HG03135 (cell line): ENCODE results near the gene RNU6-8.

Experiments used
- ATAC-seq: cut with Tn5 transposase; IDR thresholded peaks from one replicate; pipeline ENCODE4 v1.9.1; 2021; ENCODE audit warnings: mild to moderate bottlenecking, moderate library complexity; ENCODE audit not compliant: unreplicated experiment

The RNU6-8 gene

DNA sequence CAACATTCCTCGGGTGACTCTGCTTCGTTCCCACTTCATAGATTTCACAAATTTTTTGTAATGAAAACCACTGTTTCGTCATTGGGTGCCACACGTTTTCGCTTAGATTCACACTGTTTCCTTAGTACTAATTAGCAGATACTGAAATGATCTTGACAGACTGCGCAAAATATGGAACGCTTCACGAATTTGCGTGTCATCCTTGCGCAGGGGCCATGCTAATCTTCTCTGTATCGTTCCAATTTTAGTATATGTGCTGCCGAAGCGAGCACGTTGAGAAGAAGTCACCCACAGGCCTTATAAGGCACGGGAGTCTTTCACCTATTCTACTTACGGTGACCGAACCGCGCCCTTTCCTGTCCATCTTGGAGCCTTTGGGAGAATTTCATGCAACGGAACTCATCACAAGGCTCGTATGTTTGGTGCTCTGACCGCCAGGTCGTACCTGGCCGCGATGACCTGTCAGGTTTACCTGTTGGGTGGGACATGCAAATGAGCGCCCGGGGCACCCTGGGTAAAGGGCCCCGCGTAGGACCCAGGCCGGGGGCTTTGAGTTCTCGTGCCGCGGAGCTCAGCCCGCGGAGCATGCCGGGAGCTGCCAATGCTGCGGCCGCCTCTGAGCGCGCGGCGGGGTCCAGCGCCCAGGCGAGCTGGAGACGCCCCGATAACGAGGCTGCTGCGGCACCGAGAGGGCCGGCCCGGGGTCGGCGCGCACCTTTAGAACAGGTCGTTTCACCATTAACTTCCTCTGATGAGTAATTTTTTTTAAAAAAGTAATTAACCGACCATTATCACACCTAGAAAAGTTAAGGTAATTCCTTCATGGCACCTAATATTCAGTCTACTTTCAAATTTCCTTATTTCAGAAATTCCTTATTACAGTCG is at the start of gene RNU6-8:
RNU6-8 (minus strand) TSS at position 272 of the 885 bp plus-strand sequence.
- ATAC-seq, result peak; percentile 63

DNA sequence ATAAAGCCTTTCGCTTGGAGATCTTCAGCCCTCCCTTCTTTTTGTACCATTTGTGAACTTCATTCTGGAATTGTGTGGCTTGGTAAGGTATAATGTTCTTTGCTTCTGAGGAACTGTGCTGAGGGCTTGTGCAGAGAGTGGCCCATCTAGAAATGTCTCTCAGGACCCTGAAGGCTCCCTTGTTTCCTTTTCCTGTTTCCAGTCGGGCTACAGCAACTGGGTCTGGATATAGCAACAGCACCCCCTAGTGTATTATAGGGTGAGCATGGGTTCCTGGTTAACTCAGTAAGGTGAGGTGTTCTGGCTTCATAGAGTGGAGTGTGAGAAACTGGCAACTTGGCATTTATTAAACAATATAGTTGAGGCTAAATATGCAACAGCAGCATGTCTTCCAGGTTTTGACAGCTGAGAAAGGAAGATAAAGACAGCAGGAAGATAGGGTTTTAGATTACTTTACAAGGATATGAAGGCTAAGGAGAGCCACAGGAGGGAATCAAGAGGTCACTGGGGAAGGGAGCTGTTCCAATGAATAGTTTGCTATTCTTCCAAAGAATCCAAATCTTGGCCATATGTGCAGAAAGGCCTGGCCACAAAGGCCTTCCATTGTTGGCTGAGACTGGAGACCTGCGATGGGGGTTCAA is 49.1 kb upstream of the RNU6-8 start:
- ATAC-seq, result peak; percentile 73

DNA sequence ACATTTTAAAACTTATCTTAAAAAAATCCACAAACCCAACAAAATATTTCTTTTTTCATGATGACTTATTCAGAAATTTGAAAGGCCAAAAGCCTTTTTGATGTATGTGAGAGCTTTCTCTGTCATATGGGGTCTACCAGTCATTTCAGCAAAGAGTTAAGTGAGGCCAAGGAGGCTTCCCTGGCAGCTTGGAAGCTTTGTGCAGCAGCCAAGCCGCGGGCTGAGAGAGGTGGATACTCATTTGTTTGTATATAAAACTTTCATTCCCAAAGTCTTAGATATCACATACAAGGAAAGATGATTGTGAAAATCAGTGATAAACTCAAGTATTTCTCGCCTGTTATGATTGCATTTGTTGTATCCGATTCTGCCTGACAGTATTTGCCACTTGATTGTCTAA is 48.5 kb upstream of the RNU6-8 start:
- ATAC-seq, result no peak

DNA sequence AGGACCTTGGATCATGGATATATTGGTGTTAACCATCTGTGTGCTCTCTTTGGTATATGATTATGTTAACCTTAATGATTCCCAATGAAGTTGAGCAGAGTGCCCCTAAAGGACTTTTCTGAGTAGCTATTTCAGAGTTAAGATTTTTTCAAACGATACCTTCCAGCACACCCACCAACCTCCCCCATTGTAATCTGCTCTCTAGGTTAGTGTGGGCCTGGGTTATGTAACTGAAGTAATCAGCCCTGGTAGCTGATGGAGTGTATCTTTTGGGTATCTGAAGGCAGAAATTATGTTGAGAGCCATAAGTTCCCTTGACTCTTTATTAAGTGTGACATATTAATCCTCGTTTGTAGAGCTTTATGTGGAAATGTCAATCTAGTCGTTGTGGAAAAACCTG is 47.6 kb upstream of the RNU6-8 start:
- ATAC-seq, result no peak

DNA sequence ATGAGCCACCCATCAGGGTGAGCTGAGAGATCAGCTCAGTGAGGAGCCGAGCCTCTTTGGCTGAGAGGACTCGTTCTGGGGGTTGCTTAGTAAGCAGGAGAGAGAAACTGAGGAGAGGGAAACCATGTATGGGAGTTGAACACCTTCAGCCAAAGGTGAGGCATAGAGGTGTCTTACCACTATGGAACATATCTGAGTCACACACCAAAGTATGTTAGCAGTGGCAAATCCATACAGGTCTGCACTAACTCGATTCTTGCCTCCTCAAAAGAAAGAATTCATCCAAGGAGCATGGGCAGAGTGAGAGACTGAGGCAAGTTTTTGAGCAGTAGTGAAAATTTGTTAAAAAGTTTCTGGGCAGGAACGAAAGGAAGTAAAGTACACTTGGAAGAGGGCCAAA is 46.7 kb upstream of the RNU6-8 start:
- no peak for ATAC-seq

DNA sequence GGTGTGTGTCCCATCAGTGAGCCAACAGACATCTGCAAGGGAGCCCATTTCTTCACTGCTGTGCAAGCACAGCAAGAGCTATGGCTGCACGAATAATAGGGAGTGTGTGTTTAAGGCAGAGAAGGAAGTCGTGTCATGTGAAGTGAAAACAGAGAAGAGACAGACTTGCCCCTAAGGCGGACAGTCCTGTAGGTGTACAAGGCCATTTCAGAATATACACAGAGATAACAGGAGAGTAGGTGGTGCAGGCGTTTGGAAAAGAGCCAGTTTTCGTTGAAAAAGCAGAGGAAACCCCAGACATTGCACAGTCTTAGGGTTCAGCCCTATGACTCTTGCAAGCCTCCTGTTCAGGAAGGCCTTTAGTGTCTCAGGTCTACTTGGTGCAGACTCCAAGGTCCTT is 46.3 kb upstream of the RNU6-8 start:
- ATAC-seq, result no peak

DNA sequence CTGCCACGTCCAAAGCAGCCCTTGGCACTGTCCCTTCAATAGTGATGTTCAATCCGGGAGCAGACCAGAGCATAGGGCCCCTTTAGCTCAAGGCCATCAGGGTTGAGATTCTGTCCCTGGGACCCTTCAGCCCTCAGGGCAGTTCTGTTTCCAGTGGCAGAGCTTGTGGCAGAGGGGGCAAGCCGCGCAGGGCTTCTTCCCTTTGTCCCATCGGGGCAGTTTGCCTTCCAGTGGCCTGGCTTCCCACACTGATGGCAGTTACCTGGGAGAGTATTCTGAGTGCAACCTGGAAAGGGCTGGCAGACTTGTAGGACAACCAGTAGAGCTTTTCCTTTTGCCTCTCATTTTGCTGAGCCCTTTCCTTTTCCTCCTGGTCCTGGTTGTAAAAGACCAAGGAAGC is 43.7 kb upstream of the RNU6-8 start:
- ATAC-seq, result no peak

DNA sequence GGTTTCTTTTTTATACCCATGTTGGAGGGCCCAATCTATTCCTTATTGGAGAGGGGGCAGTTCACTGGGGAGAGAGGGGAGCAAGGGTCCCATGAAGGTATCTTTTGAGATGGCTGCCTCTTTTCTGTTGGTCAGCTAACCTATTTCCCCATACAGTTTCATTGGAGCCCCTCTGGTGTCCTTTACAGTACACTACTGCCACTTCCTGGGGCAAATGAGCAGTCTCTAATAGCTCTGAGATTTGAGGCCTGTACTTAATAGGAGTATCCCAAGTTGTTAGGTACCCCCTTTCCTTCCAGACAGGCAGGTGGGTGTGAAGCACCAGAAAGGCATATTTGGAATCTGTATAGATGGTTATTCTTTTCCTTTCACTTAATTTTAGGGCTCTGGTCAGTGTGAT is 41.3 kb upstream of the RNU6-8 start:
- no peak for ATAC-seq

DNA sequence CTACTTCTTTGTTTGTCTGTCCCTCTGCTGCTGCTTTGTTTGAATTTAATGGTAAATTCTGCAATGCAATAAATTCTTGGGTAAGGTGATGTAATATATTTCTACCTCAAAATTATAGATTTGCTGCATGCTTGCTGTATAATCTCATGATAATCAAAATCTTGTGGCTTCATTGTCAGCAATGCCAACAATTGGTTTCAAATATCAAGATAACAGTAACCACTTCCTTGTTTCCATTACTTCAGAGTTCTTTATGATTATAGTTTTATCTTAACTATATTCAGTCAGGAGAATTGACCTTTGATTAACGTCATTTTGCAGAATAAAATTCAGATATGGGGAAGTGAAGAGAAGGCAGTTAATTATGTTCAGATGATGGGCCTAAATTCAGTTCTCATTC is 30.2 kb upstream of the RNU6-8 start:
- no peak for ATAC-seq

DNA sequence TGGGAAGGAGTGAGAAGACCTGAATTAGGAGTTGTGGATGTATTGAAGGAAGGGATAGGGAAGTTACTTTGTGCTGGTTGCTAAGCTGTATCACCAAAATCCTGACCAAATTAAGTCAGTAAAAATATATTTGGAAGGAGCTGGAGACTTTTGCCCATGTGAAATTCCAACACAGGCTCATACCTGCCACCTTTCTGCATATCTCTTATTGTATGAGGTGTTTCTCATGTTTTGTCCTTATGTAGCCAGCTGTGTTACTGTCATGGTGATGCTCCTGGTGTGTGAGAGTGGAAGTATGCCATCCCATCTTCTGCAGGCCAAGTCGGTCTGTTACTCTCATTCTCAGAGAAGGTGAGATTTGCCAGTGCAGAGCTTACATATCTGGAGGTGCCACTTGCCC is 29.4 kb upstream of the RNU6-8 start:
- ATAC-seq, result no peak

DNA sequence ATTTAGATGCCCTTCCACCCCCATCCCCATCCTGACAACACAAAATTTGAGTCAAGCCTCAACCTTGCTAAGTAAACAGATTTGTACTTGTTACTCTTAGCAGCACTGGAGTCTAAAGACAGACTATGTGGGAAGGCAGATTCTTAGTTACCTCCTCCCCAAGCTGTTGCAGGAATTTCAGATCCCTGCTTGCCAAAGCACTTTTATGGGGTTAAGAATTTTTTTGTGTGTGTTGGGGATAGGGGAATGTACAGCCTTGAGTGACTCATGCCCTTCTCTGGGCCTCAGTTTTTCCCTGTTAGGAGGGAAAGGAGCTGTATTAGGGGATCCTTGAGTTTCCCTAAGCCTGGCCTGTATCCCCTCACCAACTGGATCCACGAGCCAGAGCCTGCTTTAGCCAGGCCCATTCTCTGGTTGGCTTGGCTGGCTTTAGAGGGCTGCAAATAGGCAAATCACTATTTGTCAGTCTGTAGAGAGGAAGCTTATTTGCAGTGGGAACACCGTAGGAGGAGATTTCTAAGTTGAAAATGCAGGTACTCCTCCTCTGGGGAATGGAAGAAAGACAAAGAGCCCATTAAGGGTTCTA is 27.7 kb upstream of the RNU6-8 start:
- no peak for ATAC-seq

DNA sequence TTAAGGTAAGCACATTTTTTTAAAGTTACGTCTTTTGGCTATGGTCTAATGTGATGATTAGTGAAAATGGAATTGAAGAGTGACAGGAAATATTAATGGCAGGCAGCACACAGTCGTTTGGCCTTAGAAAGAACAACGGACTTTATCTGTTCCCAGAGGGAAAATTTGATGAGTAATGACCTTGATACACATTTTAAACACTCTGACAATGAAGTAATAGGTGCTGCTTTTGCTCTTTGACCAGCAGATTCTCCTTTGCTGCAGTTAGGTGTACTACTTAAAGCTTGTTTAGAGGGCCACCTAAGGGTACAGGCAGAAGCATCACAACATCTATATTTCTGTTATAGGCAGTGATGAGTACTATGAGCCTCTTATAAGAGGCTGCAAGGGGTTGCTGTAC is 27.1 kb upstream of the RNU6-8 start:
- ATAC-seq, result no peak

DNA sequence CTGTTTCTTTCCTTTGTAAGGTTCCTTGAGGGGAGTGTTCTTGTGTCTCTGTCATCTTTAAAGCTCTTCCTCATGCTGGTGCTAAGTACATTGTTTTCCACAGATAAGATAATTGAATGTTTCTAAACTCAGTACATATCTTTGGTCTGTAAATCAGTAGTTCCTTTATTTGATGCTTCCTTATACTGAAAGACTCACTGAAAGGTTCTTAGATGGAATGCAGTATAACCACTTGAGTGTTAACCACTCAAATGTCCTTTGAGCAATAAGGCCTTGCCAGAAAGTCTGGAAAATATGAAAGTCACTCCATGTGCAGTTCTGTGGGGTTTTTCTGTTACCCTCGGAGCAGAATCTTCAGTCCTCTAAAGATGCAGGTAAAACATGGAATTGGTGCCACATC is 23.0 kb upstream of the RNU6-8 start:
- no peak for ATAC-seq

DNA sequence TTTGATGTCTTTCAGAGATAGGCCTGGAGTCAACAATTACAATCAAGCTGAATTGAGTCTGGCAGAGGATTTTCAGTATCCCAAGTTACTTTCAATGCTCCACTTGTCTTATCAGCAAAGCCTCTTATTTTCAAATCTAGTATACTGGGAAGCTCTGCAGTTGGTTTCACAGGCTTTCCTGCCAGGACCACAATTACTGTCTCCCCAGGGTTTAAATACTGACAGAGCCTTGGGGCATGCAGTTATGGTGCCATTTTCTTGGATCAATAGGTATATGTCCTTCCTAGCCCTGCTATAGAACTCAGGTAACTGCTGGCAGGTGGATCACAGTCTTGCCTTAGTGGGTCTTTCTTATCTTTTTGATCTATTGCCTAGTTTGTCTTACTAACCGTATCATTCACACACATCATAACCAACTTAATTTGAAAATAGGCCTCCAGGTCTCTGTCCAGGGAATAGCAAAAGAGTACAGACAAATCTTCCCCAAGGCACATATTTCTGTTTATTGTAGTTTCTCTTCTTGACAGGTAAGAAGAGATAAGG is 22.4 kb upstream of the RNU6-8 start:
- ATAC-seq, result no peak

DNA sequence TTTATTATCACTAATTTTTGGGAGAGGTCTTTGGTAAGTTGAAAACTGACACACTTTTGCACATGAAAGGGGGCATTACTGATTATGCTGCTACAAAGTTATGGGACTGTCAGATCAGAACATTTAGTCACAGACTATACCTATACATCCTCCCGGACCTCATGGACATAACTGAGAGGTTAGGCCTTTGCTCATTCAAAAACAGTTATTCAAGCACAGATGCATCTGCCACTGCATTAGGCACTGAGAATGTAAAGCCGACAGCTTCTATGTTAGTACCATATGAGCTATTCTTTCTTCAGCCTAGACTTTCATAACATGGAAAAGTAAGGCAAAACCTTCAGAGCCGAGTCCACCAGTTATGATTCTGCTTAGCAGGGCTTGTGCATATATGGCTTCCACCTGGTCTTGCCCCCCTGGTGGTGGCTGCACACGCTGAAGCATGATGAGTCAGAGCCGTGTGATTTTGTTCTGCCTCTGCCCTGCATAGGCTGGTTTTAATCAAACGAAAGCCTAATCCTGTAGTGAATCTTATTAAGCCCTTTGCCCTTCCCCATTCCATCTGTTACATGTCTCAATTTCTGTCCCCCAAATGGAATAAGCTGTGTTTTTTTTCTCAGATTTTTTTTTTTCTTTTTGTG is 21.8 kb upstream of the RNU6-8 start:
- ATAC-seq, result no peak

DNA sequence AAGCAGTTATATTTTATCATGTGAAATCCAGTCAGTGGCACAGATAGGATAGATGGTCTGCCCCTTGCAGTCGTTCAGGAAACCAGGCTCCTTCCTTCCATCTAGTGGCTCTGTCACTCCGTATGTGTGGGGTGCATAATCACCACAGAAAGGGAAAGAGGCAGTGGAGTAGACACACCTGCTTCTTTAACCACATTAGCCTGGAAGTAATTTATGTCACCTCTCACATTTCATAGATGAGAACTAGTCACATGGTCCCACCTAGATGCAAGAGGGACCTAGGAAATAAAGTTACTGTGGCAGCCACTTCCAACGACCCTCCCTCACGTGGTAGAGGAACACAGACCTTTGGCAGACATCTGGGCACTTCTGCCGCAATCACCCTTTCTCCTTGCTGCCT is 14.2 kb upstream of the RNU6-8 start:
- ATAC-seq, result no peak

DNA sequence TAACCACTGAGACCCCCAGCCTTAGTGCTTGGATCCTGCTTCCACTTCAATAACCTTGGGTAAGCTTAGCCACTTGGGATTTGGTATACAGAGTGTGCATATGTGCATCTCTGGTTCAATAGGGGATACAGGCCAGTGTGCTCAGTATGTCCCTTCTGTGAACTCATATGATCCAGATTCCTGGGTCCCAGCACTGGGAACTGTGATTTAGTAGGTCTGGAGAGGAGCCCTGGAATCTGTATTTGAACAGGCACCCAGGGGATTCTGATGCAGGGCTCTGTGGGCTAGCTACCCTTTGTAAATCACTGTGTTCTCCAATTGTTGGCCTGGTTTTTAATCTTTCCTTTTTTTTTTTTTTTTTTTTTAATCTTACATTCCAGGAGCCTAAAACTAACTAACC is 9.8 kb upstream of the RNU6-8 start:
- no peak for ATAC-seq

DNA sequence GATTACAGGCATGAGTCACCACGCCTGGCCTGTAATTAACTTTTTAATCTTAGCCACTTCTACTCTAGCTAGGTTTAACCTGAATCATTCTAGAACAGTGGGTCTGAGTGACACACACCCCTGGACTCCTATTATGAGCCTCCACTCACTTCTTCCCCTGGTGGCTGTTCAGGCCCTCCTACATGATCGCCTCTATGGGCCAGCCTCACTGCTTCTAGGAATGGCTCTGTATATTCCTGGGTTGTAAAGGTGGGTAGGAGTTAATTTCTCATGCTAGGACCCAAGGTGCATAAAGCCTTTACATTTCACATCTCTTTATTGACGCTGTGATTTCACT is 8.0 kb upstream of the RNU6-8 start:
- no peak for ATAC-seq

DNA sequence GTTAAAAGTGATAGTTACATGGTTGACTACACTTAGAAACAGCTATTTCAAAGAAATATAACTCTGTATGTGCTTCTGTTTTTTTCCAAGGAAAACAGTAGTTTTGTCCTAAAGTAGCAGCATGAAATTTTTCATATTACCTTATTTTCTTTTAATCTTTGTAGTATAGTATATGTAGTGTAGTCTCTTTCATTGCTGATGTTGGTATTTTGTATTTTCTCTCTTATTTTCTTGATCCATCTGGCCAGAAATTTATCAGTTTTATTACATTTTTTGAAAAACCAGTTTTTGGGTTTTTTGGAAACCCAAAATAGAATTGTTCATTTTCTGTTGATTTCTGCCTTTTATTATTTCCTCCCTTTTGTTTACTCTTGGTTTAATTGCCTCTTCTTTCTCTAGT is 6.4 kb upstream of the RNU6-8 start:
- ATAC-seq, result no peak

DNA sequence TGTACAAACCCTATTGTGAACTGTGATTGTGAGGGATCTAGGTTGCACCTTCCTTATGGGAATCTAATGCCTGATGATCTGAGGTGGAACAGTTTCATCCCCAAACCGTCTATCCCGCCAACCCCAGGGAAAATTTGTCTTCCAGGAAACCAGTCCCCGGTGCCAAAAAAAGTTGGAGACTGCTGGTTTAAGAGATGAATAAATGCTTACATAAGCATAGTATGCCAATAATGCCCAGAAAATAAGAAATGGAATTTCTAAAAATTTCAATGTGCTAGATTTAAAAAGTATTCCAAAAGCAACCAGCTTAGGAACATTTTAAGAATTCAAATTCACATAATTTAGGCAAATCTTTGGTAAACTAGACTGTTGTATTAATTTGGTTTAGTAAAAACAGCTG is 5.4 kb upstream of the RNU6-8 start:
- no peak for ATAC-seq

DNA sequence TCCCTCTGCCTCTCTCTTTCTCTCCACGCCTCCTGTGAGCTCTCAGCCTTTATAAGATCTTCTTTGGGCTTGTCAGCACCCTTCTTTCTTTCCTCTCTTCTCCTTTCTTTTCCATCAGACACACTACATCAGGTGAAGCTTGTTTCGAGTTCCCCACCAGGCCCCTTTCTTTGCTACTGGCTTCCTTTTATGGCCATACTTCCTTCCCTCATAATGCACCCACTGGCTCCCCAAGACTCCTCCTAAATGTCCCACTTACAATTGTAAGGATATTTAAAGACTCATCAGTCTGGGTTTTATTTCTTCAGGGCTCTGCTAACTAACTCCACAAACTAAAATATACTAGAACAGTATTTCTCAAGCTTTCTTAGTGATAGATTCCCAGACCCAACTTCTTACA is 3.5 kb upstream of the RNU6-8 start:
- ATAC-seq, result no peak

DNA sequence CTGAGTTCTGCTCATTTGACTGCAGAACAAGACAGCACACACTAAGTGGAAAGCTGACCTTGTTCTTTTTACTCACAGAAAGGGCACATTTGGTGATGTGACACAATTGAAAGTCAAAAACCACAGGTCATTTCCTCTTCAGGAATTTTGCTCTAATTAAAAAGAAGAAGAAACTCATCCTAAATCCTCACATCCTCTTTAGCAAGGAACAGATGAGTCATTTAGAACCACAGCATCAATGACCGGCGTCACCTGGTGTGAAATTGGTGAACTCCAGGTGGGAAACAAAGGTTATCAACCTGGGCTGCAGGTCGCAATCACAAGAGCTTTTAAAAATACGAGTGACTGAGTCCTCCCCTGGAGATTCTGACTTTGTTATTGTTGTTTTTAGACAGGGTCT is 2.9 kb upstream of the RNU6-8 start:
- ATAC-seq, result peak; percentile 23
